CD4-positive, alpha-beta memory T cell (primary cell): ENCODE measurements around the gene TXNRD2. TPM values are rescaled to one million over a fixed set of nuclear protein-coding genes. Genes with fewer than 3 reads are reported as not detected.

Experiments
- CTCF ChIA-PET: fragments of 350-600 bp; sonication (Branson Sonifier 250); formaldehyde crosslinking; loops from one replicate; lab custom pipeline; 2021; ENCODE audit warnings: inconsistent platforms; ENCODE audit not compliant: partially characterized antibody; lab: Charles Lee
- POLR2A ChIA-PET: fragments of 350-600 bp; sonication (Branson Sonifier 250); formaldehyde crosslinking; loops from one replicate; lab custom pipeline; 2021; ENCODE audit not compliant: partially characterized antibody; lab: Charles Lee
- DNase-seq, 5 donors: peaks; one replicate each; pipeline versions ENCODE4 v3.0.0 to v3.0.0-alpha.2; 2020 to 2022; ENCODE audit warnings: mixed read lengths in 1 of 5
- H3K27ac ChIP-seq: one replicate; pipeline ENCODE4 v1.7.0; 2013; ENCODE audit warnings: low read depth, low read length
- H3K27me3 ChIP-seq: 2 replicates; pipeline ENCODE4 v1.7.0; 2013; ENCODE audit warnings: mild to moderate bottlenecking, low read length, moderate library complexity; ENCODE audit not compliant: insufficient read depth
- H3K36me3 ChIP-seq: 2 replicates; pipeline ENCODE4 v1.7.0; 2013; ENCODE audit warnings: mild to moderate bottlenecking, low read length, moderate library complexity; ENCODE audit not compliant: insufficient read depth
- H3K4me1 ChIP-seq: 2 replicates; pipeline ENCODE4 v1.7.0; 2013; ENCODE audit warnings: mild to moderate bottlenecking, low read length, moderate library complexity; ENCODE audit not compliant: insufficient read depth
- H3K4me3 ChIP-seq, 2 donors: one replicate each; pipeline ENCODE4 v1.7.0; 2013; ENCODE audit warnings: low read length in 2 of 2, mild to moderate bottlenecking in 1 of 2
- H3K9me3 ChIP-seq, 2 donors: one replicate each; pipeline ENCODE4 v1.7.0; 2013; ENCODE audit warnings: low read length in 2 of 2, control low read depth in 1 of 2; ENCODE audit not compliant: control insufficient read depth in 1 of 2
- H3K27ac Mint-ChIP-seq, 7 donors: one replicate each; pipeline ENCODE4 v1.8.0; 2020 to 2021; ENCODE audit warnings: mixed read lengths in 7 of 7, mild to moderate bottlenecking in 6 of 7, inconsistent platforms in 3 of 7, moderate library complexity in 3 of 7
- H3K27me3 Mint-ChIP-seq, 2 donors: one replicate each; pipeline ENCODE4 v1.8.0; 2020 to 2021; ENCODE audit warnings: mixed read lengths in 2 of 2
- H3K36me3 Mint-ChIP-seq, 2 donors: one replicate each; pipeline ENCODE4 v1.8.0; 2020 to 2021; ENCODE audit warnings: mixed read lengths in 2 of 2, inconsistent platforms in 1 of 2, mild to moderate bottlenecking in 1 of 2
- H3K4me1 Mint-ChIP-seq, 4 donors: one replicate each; pipeline ENCODE4 v1.8.0; 2020 to 2021; ENCODE audit warnings: mixed read lengths in 4 of 4, mild to moderate bottlenecking in 1 of 4
- H3K4me3 Mint-ChIP-seq, 8 donors: one replicate each; pipeline ENCODE4 v1.8.0; 2020 to 2021; ENCODE audit warnings: mixed read lengths in 8 of 8, mild to moderate bottlenecking in 7 of 8, moderate library complexity in 6 of 8, inconsistent platforms in 3 of 8
- H3K9me3 Mint-ChIP-seq, 8 donors: one replicate each; pipeline ENCODE4 v1.8.0; 2020 to 2021; ENCODE audit warnings: mixed read lengths in 8 of 8, mild to moderate bottlenecking in 5 of 8, inconsistent platforms in 3 of 8, moderate library complexity in 1 of 8
- intact Hi-C: fragments of 100-400 bp; cut with micrococcal nuclease; formaldehyde crosslinking; loops from one replicate; pipeline ENCODE4 v1.15.1; 2023
- polyA plus RNA-seq, 2 donors: library from polyadenylated mRNA; unstranded; fragments of 300-500 nt; fragmentation: Illumina TruSeq; gene quantifications; one replicate each; pipeline ENCODE4 v1.2.3, GENCODE V29; 2021
- total RNA-seq, 2 experiments: library from RNA; stranded (reverse); gene quantifications; one replicate each; pipeline ENCODE4 v1.2.3, GENCODE V29; 2021

Gene TXNRD2
- total and polyA plus RNA-seq, 4 experiments from 2014 or later = 8.5 to 35.9 (median 22.7) TPM

DNA sequence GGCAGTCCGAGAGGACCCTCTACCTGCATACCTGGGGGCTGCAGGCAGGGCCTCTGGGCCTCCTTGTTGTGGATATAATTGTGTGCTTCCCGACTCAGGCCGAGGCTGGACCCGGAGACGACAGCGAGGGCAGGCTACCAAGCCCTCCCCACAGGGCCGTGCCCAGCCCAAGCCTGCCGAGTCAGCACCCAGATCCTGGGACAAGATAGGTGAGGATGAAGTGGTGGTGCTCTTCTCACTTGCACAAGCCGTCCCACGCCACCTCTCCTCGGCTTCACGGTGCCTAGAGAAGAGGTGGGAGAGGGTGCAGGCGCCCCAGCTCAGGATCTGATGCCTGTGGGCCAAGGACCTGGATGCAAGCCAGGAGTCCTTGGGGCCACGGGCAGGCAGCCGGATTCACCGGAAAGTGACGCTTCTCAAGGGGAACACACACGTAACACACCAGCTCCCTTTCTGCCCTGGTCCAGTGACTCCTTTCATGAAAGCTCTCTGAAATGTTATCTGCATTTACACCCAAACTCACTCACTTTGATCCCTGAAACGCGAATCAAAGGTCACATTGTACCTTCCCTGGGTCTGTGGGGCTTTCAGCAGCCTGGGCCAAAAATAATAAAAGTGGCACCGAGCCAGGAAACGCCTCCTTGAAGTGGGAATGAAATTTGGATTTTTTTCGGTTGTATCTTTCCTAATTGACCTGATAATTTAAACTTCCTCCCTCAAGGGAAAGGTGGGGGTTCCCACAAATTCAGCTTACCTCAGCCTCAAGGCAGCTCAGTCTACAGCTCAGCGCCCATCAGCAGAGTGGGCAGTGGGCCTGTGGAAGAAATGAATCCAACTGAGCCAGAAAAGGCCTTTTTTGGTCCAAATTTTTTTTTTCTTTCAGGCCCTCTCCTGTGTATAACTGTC lies 85.9 kb downstream of the TXNRD2 start:
- Histone ChIP-seq H3K9me3 (no peaks in the 10 kb centered on the region), H3K4me1 (peaks cover 39% of the 10 kb centered on the region), H3K27me3 (no peaks in the 10 kb centered on the region), H3K36me3 (peaks cover 17% of the 10 kb centered on the region), H3K4me3 (peak overlapping the region; percentile 77 to 94), H3K27ac (peak overlapping the region; percentile 85)
- ChIA-PET CTCF (interaction anchor here (0.6 to 1.6 kb wide), 5 partner anchors 15 to 563 kb away, joined by 3 to 5 read pairs (median 3); no protein-coding TSS in a partner anchor), POLR2A (interaction anchor here (0.7 to 3.6 kb wide), 13 partner anchors 11 to 165 kb away, joined by 3 to 92 read pairs (median 5); partner anchors contain the start of genes COMT, TANGO2 and TXNRD2)
- DNase-seq = peak; percentile 37 to 72 (median 49)
- Mint-ChIP-seq H3K4me3 (peak overlapping the region; percentile 92 to 98 (median 94)), H3K9me3 (no peaks in the 10 kb centered on the region), H3K27me3 (no peaks in the 10 kb centered on the region), H3K27ac (peak overlapping the region; percentile 94 to 96 (median 96)), H3K4me1 (peaks cover 24 to 62% (median 41%) of the 10 kb centered on the region in 4 donors), H3K36me3 (peaks cover 0 to 37% of the 10 kb centered on the region in 2 donors)
- intact Hi-C loops = loop anchor here (1.0 kb wide), 1 partner anchor 36 kb away; no protein-coding TSS in a partner anchor

- Mint-ChIP-seq H3K36me3 (peaks cover 0 to 45% of the 10 kb centered on the region in 2 donors), H3K27me3 (no peaks in the 10 kb centered on the region), H3K4me1 (peaks cover 27 to 66% (median 45%) of the 10 kb centered on the region in 4 donors), H3K9me3 (no peaks in the 10 kb centered on the region), H3K27ac (peak within 1 kb of the TSS; percentile 94 to 96 (median 96)), H3K4me3 (peak within 1 kb of the TSS; percentile 92 to 98 (median 94))
- Histone ChIP-seq H3K36me3 (peaks cover 25% of the 10 kb centered on the region), H3K27ac (peak within 1 kb of the TSS; percentile 85), H3K9me3 (no peaks in the 10 kb centered on the region), H3K4me1 (peaks cover 43% of the 10 kb centered on the region), H3K27me3 (no peaks in the 10 kb centered on the region), H3K4me3 (peak within 1 kb of the TSS; percentile 77 to 94)
- CTCF ChIA-PET = interaction anchor here (0.6 to 1.6 kb wide), 6 partner anchors 20 to 563 kb away, joined by 3 to 5 read pairs (median 3); no protein-coding TSS in a partner anchor
- POLR2A ChIA-PET = interaction anchor here (0.7 to 3.6 kb wide), 13 partner anchors 10 to 166 kb away, joined by 3 to 92 read pairs (median 5); partner anchors contain the start of genes COMT, TANGO2 and TXNRD2
- intact Hi-C loops = loop anchor here (1.0 kb wide), 2 partner anchors 36 to 137 kb away; no protein-coding TSS in a partner anchor
- peak; percentile 93 to 95 (median 94) for DNase-seq
Measured at GRCh38 chr22:19854778-19855503, 86.7 kb downstream of the TXNRD2 start, which contains the start of the genes GNB1L and RTL10. TSS of gene GNB1L (minus strand) at chr22:19854874. CDS start at chr22:19821355, 33,519 bp downstream. TSS of gene RTL10 (minus strand) at chr22:19854874. CDS start at chr22:19852261, 2,613 bp downstream.

DNA sequence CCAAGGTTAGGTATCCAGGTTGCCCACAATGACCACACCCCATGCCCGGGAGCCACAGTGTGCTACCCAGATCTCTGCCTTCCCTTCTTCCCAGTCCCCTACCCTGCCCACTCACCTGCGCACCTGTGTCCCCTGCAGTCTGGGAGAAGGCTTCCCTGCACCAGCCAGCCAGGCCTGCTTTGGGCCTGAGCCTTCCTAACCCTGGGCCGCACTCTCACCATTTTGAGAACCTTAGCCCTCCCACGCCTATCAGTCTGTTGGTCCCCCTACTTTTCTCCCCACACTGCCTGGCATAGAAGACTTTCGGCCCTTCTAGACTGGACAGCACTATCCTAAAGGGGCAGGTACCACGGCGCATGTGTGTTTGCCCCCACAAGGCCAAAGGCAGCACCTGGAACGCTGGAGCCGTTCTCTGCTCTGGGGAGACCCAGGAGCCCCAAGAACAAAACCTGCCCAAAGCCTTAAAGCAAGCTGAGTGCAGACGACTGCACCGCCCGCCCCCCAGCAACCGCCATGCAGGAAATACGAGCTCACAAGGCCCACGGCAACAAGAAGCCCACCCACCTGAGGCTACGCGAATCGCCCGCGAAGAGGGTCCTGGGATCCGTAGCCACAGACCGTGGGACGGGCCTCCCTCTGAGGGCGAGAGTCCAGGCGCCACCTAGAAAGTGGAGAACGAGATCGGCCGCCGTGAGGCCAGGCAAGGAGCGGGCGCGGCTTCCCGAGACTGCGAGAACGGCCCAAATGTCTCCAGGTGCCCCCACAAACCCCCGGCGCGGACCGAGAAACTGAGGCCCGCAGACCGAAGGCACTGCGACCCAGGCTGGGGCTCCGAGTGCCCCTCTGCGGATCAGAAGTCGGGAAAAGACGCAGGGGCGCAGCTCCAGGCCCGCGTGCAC lies 87.5 kb downstream of the TXNRD2 start:
- CTCF ChIA-PET = interaction anchor here (0.6 to 1.2 kb wide), 4 partner anchors 36 to 98 kb away, joined by 3 read pairs; no protein-coding TSS in a partner anchor
- Mint-ChIP-seq H3K4me3 (peak overlapping the region; percentile 92 to 98 (median 94)), H3K4me1 (peaks cover 28 to 66% (median 45%) of the 10 kb centered on the region in 4 donors)

GRCh38 chr22:19853058-19853878 lies 88.3 kb downstream of the TXNRD2 start:
- peaks cover 29 to 66% (median 45%) of the 10 kb centered on the region in 4 donors for H3K4me1 Mint-ChIP-seq
- intact Hi-C loops = no loop called here
- H3K36me3 ChIP-seq = peaks cover 25% of the 10 kb centered on the region
- peak overlapping the region; percentile 91 to 96 (median 94) for H3K27ac Mint-ChIP-seq
- H3K9me3 ChIP-seq = no peaks in the 10 kb centered on the region
- H3K4me3 Mint-ChIP-seq = peak overlapping the region; percentile 92 to 98 (median 94)
- H3K36me3 Mint-ChIP-seq = peaks cover 0 to 45% of the 10 kb centered on the region in 2 donors
- ChIA-PET CTCF (interaction anchor here (1.1 kb wide), 1 partner anchor 39 kb away, joined by 3 read pairs; no protein-coding TSS in a partner anchor), POLR2A (interaction anchor here (0.6 to 3.6 kb wide), 3 partner anchors 21 to 38 kb away, joined by 3 to 92 read pairs (median 38); no protein-coding TSS in a partner anchor)
- peak overlapping the region; percentile 77 to 94 for H3K4me3 ChIP-seq
- no peaks in the 10 kb centered on the region for H3K27me3 ChIP-seq
- DNase-seq = peak in 1 of 5 donors; percentile 35
- H3K4me1 ChIP-seq = peaks cover 47% of the 10 kb centered on the region
- H3K27ac ChIP-seq = peak overlapping the region; percentile 85
- no peaks in the 10 kb centered on the region for H3K9me3 Mint-ChIP-seq
- H3K27me3 Mint-ChIP-seq = no peaks in the 10 kb centered on the region

More for the DNA sequence above, 87.5 kb downstream of the TXNRD2 start:
- H3K9me3 ChIP-seq = no peaks in the 10 kb centered on the region
- peak overlapping the region; percentile 77 to 94 for H3K4me3 ChIP-seq
- intact Hi-C loops = loop anchor here (1.0 kb wide), 1 partner anchor 136 kb away; no protein-coding TSS in a partner anchor
- POLR2A ChIA-PET = interaction anchor here (0.6 to 3.6 kb wide), 6 partner anchors 22 to 88 kb away, joined by 3 to 92 read pairs (median 11); partner anchors contain the start of genes COMT and TXNRD2
- Mint-ChIP-seq H3K27ac (peak overlapping the region; percentile 90 to 96 (median 96)), H3K27me3 (no peaks in the 10 kb centered on the region), H3K9me3 (no peaks in the 10 kb centered on the region), H3K36me3 (peaks cover 0 to 45% of the 10 kb centered on the region in 2 donors)
- peak; percentile 12 to 46 (median 19) for DNase-seq
- H3K27ac ChIP-seq = peak overlapping the region; percentile 85
- peaks cover 25% of the 10 kb centered on the region for H3K36me3 ChIP-seq
- H3K4me1 ChIP-seq = peaks cover 43% of the 10 kb centered on the region
- H3K27me3 ChIP-seq = no peaks in the 10 kb centered on the region

DNA sequence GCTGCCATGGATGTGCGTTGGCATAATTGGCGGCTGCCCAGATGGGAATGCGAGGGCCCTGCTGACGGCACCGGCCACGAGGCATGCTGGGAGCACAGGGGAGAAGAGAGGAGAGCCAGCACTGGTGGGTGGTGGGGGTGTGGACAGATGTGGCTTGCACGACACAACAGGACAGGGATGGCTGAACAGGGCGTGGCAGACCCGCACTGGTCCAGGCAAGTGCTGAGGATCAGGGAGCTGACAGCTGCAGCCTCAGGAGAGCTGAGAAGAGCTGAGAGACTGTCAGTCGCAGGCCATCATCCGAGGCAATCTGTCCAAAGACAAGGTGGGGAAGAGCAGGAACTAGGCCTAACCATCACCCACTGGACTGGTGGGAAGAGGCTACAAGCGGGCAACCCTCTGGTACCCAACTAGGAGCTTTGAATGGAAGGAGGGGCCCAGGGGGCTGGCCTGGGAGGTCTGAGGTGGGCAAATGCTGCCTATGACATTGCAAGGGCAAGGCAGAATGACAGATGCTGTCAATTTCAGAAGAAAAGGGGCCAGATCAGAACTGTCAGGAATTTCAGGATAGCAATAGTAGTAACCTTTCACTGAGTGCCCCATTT lies 89.3 kb downstream of the TXNRD2 start:
- Histone ChIP-seq H3K36me3 (peaks cover 25% of the 10 kb centered on the region), H3K27ac (no peak overlapping the region), H3K9me3 (no peaks in the 10 kb centered on the region), H3K4me1 (peaks cover 48% of the 10 kb centered on the region), H3K4me3 (no peak overlapping the region), H3K27me3 (no peaks in the 10 kb centered on the region)
- POLR2A ChIA-PET = interaction anchor here (1.3 to 2.0 kb wide), 2 partner anchors 38 to 40 kb away, joined by 3 to 8 read pairs; no protein-coding TSS in a partner anchor
- intact Hi-C loops = no loop called here
- H3K4me1 Mint-ChIP-seq = peaks cover 29 to 58% (median 43%) of the 10 kb centered on the region in 4 donors
- DNase-seq = peak in 1 of 5 donors; percentile 29
- H3K9me3 Mint-ChIP-seq = no peaks in the 10 kb centered on the region
- peak overlapping the region; percentile 38 to 96 (median 91) for H3K27ac Mint-ChIP-seq
- peak overlapping the region; percentile 92 to 98 (median 94) for H3K4me3 Mint-ChIP-seq
- H3K36me3 Mint-ChIP-seq = peaks cover 8 to 49% of the 10 kb centered on the region in 2 donors
- CTCF ChIA-PET = no interaction called here
- H3K27me3 Mint-ChIP-seq = no peaks in the 10 kb centered on the region
